AG09319 (cell line): Measurements from ENCODE around the gene TRIM32.

Source experiments
- DNase-seq: peaks from one replicate; pipeline ENCODE4 v3.0.0-alpha.2; 2010; ENCODE audit warnings: low read depth; ENCODE audit errors: extremely low read depth
- CTCF ChIP-seq: IDR thresholded peaks from 2 replicates; pipeline ENCODE4 v1.5.1; 2011; ENCODE audit warnings: low read depth, mild to moderate bottlenecking, inconsistent platforms, low read length, moderate library complexity

TRIM32 gene

GRCh38 chr9:116647515-116647809 is 39.6 kb upstream of the TRIM32 start:
- no peak for DNase-seq
- TF ChIP-seq CTCF = no peak

- no peak for TF ChIP-seq CTCF
Observed at GRCh38 chr9:116653348-116654058, 33.6 kb upstream of the TRIM32 start.

DNA sequence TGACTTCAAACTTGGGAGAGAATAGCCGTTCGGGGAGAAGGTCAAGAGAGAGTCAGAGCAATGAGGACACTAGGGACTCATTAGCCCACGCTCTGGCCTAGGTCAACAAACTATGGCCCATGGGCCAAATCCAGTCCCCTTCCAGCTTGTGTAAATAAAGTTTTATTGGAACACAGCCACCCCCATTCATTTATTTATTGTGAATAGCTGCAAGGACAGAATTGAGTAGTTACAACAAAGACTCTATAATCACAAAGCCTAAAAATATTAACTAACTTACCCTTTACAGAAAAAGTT is 33.1 kb upstream of the TRIM32 start:
- no peak for DNase-seq
- no peak for TF ChIP-seq CTCF

More at GRCh38 chr9:116653348-116654058, 33.6 kb upstream of the TRIM32 start:
- no peak for DNase-seq

- TF ChIP-seq CTCF = no peak
- DNase-seq = no peak
Observed at GRCh38 chr9:116656501-116656971, 30.6 kb upstream of the TRIM32 start.

GRCh38 chr9:116656977-116657376 is 30.1 kb upstream of the TRIM32 start:
- DNase-seq = no peak
- TF ChIP-seq CTCF = no peak

- TF ChIP-seq CTCF = no peak
- no peak for DNase-seq
Observed at GRCh38 chr9:116658265-116658664, 28.8 kb upstream of the TRIM32 start.

DNA sequence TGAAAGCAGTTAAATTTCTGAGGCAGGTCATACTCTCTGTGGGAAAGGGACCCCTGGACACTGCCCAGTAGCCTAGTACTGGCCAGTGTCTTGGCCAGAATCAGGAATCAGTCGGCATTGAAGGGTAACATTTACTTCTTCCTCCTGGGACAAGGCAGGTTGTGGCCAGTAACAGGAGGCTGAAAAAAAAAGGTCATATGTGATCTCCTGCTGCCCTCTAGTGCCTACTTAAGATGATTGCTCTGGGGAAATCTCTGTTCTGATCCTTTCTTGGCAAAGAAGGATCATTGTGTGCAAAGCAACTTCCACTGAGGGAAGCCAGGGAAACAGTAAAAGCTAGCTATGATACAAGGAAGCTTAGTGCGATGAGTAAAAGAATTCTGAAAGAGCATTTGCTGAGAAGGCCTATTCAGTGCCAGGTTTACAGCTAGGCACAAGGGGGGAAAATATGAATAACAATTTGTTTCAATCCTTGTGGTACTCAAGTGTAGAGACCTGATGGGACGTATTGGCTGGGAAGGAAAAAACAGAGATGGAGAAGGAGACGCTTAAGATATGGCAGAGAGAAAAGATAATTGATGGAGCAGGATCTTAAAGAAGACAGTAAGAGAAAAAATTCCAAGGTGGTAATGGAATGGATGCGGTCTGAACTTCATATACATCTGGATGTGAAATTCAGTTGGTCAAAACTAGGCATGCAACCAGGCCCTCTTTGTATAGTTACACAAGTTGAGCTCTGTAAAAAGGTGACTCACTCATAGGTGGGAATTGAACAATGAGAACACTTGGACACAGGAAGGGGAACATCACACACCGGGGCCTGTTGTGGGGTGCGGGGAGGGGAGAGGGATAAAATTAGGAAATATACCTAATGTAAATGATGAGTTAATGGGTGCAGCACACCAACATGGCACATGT is 25.8 kb upstream of the TRIM32 start:
- DNase-seq = peak; percentile 76
- peak; percentile 68 for TF ChIP-seq CTCF
